Gastrocnemius medialis (tissue), 4 donors: Measurements from ENCODE around the gene MARCHF2.

Experiments used
- POLR2A ChIP-seq, 2 donors: fragments of 450-650 bp; IDR thresholded peaks; one replicate each; pipeline ENCODE4 v1.6.1; 2017; ENCODE audit warnings: antibody characterized with exemption in 2 of 2, mild to moderate bottlenecking in 2 of 2, moderate library complexity in 2 of 2
- TF ChIP-seq, protein P1 (sequence below), 5 experiments: fragments of 450-650 bp in 3 of 5; fragments of 200-600 bp in 2 of 5; sonication (generic) in 2 of 5; IDR thresholded peaks in 4 of 5; conservative IDR thresholded peaks in 1 of 5; 1 replicate in 4 of 5; 2 replicates in 1 of 5; pipeline ENCODE4 v1.5.1; 2016 to 2019; ENCODE audit warnings: antibody characterized with exemption in 5 of 5, mild to moderate bottlenecking in 3 of 5, moderate library complexity in 3 of 5

DNA sequence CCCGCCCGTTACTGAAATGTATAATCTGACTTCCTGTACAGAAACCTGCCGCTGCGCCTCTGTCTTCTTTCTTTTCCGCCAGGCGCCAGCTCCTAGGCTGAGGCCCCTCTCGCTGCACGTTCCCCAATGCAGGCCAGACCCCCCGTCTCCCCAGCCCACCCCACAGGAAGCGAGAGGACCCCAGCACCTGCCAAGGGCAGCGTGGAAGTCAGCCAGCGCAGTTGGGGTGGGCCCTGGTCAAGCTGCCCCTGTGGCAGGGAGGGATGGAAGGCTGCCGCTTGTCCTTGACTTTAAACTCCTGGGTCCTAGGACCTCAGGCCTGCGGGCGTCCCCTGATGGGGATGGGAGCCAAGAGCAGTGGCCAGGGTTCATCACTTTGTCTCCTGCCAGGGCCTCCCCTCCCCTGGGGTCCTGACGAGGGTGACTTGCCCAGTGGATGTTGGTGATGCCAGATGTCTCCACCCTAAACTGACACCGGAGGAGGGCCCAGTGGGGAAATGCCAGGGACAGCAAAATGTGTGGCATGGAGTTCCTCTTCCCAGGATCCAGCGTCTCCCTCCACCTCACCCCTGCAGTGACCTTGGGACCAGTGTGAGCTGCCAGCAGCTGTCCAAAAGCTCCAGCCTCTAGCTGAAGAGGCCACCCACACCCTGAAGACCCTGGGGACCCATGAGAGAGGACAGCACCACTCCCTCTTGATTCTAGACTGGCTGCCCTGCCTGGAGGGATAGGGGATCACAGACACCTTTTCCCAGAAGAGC is 8.5 kb upstream of the MARCHF2 start:
- no peak for TF ChIP-seq POLR2A (IDR thresholded peaks at IDR 0.05)
- TF ChIP-seq, protein P1, sequence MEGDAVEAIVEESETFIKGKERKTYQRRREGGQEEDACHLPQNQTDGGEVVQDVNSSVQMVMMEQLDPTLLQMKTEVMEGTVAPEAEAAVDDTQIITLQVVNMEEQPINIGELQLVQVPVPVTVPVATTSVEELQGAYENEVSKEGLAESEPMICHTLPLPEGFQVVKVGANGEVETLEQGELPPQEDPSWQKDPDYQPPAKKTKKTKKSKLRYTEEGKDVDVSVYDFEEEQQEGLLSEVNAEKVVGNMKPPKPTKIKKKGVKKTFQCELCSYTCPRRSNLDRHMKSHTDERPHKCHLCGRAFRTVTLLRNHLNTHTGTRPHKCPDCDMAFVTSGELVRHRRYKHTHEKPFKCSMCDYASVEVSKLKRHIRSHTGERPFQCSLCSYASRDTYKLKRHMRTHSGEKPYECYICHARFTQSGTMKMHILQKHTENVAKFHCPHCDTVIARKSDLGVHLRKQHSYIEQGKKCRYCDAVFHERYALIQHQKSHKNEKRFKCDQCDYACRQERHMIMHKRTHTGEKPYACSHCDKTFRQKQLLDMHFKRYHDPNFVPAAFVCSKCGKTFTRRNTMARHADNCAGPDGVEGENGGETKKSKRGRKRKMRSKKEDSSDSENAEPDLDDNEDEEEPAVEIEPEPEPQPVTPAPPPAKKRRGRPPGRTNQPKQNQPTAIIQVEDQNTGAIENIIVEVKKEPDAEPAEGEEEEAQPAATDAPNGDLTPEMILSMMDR (IDR thresholded peaks at IDR 0.05 in 4 of 5, conservative IDR thresholded peaks at IDR 0.05 in 1 of 5), result no peak
